GM21723 (cell line): Measurements from ENCODE around the gene NKX1-1.
"Not testable (repeated sequence)": the region's sequence is repeated elsewhere in the genome, so short reads cannot be mapped to it uniquely, and the experiment has no call there.

Source experiments
- ATAC-seq: cut with Tn5 transposase; IDR thresholded peaks from one replicate; pipeline ENCODE4 v1.9.1; 2021; ENCODE audit warnings: mild to moderate bottlenecking, moderate library complexity; ENCODE audit not compliant: unreplicated experiment

Gene NKX1-1

GRCh38 chr4:1393866-1394265 lies 12.4 kb downstream of the NKX1-1 start:
- no peak for ATAC-seq

DNA sequence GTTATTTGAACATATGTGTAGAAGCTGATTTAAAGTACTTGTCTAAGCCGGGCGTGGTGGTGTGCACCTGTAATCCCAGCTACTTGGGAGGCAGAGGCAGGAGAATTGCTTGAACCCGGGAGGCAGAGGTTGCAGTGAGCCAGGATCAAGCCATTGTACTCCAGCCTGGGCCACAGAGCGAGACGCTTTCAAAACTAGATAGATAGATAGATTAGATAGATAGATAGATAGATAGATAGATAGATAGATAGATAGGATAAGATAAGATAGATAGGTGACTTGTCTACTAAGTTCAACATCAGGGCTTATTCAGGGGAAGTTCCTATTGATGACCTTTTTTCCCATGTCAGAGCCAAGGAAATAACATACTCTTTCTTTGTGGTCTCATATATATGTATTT lies 12.9 kb downstream of the NKX1-1 start:
- not testable (repeated sequence) for ATAC-seq

GRCh38 chr4:1385373-1386340 lies 20.6 kb downstream of the NKX1-1 start:
- no peak for ATAC-seq

- ATAC-seq = no peak
These were observed 21.4 kb downstream of the NKX1-1 start for GRCh38 chr4:1384675-1385372.

DNA sequence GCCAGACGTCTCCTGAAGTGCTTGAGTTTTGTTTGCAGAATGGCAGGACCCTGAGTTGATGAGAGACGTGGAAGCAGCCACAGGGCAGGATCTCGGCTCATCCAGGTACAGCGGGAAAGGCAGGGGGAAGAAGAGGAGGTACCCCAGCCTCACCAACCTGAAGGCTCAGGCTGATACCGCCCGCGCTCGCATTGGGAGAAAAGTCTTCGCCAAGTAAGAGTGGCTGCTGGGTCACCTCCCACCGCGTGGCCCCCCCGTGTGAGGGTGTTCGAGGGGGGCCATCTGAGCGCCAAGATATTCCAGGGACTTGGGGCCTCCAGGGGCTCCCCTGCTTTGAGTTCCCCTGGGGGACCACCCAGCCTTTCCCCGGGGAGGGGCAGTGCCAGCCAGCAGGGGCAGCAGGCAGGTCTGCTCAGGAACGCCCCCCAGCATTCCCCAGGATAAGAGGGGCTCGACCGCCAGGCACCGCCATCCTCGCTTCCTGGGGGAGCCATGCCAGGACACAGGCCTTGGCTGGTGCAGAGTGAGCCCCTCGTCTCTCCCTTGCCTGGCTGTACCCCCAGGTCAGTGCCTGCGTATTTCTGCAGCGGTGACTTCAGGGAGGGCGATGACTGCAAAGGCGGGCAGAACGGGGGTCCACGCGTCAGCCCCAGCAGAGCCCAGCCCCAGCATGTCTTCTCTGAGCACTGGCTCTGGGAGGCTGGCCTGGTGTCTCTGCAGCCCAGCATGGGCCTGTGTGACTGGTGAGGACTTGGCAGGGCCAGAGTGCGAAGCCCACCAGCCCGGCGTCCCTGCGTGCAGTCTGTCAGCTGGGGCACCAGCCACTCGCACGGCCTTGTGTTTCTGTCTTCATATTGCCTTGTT lies 22.3 kb downstream of the NKX1-1 start:
- no peak for ATAC-seq

DNA sequence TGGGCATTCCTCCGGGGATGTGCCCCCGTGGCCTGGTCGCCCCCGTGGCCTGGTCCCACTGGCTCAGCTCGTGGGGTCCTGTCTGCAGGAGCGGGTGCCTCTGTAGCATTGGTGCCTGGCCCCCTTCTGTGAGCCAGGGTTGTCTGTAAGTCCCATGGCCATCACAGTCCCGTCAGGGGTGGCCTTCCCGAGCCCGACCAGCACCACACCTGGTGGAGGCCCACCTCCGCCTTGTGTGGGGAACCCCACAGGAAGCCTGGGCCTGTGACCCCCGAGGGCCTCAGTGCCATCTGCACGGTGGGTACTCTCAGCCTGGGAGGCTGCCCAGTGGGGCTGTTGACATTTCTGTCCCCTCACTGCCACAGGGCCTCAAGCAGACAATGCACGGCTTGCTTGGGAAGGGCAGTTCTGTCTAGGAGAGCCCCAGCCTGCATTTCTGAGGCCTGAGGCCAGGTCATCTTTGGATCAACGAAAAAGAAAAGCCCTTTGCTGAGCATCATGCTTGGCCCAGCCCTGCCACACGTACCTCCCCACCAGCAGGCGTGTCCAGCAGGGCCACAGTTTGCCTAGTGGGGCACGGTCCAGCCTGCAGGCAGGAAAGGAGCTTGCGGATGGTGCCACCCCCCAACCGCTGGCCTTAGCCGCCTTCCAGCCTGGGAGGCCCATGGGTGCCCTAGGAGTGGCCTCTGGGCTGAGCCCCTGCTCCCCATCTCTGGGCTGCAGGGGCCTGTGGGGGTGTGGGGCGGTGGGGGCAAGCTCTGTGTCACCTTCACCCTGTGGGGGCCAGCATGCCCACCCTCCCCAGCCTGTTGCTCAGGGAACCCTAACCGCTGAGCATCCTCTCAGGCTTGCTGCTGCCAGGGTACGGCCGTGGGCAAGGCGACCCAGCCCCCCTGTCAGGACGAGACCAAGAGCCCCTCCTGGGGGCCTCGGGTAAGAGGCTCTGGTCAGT lies 23.2 kb downstream of the NKX1-1 start:
- ATAC-seq = no peak

DNA sequence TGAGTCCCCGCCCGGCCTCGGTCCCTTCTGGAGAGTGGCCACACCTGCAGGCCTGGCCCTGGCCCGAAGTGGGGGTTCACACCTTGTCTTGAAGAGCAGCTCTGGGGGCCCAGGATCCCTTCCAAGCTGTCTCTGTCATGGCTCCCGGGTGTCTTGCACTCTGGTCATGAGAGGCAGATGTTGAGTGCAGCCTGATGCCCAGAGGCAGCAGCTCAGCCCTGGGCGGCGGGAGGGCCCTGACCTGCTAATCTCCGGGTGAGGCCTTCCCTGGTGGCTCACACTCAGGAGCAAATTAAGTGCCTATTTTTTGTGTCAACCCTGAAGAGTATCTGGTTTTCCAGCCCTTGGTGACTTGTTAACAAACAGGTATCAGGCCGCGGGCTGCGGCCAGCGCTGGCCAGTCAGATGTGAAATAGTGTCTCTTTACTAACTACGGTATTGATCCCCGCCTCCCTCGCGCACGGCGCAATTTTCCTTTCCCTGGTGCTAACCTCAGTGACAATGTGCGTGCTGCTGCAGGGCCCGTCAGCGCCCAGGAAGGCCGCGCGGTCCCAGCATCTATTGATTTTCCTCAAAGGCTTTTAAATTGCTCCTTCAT lies 24.2 kb downstream of the NKX1-1 start:
- no peak for ATAC-seq

- ATAC-seq = no peak
These were observed 25.0 kb downstream of the NKX1-1 start for GRCh38 chr4:1381181-1381621.

DNA sequence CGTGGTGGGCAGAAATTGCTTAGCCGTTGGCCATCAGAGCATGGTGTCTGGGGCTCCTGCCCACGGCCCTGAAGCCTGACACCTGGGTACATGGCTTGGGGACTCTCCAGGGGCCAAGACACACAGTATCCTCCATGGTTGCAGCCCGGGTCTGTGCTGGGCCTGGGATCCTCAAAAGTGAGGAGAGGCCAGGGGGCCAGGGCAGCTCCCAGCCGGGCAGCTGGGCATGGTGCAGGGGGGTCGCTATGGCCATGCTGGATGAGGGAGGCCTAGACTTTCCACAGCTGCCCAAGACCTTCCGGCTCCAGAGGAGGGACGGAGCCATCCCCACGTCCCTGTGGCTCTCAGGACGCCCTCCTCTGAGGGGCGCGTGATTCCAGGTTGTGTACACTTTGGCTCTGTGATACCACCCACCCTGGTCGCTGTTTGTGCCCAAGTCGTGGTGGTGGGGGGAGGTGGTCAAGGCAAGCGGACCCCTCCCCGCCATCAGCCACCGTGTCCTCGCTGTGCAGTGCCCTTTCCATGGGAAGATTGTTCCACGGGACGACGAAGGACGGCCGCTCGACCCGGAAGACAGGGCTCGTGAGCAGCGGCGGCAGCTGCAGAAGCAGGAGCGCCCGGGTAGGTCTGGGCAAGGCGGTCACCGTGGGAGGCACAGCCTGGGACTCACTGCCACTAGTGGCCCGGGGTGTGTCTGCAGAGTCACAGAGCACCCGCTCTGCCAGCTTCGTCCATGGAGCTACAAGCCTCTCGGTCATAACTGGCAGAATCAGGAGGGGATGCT lies 25.7 kb downstream of the NKX1-1 start:
- no peak for ATAC-seq

GRCh38 chr4:1379801-1380331 lies 26.4 kb downstream of the NKX1-1 start:
- no peak for ATAC-seq

DNA sequence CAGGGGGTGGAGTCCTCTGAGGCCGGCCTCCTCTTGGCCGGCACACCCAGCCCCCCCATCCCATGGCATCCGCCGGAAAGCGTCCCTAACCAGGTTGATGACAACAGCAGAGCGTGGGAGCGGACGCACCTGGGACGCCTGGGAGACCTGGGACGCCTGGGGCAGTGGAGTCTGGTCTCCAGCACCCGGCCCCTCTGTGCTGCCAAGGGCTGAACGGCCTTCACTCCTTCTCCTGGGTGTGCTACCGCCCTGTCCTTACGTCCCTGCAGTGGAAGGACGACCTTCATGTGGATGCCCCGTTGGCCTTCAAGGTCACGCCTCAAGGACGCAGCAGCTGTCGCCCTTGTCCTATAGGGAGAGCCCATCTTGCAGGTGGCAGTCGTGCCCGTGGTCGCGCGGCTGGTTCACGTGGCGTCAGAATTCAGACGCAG lies 26.9 kb downstream of the NKX1-1 start:
- ATAC-seq = no peak

DNA sequence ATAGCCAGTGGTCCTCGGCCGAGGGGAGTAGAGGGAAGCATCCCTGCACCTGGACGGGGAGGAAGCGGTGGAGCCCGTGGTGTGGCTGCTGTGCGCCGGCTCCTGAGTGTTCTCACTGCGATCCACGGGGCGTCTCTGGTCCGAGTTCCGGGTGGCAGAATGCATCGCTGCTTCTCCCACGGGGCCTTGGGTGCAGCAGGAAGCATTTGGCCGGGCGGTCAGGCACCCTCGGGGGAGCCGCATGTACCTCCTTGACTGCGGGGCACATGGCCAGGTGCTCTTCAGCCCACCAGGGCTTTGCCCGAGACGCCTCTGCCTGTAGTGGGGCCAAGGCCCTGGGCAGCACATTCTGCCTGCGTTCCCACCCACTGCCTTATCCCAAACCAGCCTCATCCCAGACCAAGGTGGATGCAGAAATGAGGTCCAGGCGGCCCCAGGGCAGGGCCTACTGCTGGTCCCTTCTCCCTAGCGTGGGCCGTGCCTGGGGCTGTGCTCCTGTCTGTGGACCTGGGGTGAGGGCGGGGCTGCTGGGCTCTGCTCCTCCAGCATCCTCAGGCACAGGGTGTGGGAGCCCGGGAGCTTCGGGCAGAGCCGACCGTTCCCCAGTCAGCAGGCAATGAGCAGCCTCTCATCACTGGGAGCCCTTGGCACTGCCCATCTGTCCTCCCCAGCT lies 27.5 kb downstream of the NKX1-1 start:
- no peak for ATAC-seq

DNA sequence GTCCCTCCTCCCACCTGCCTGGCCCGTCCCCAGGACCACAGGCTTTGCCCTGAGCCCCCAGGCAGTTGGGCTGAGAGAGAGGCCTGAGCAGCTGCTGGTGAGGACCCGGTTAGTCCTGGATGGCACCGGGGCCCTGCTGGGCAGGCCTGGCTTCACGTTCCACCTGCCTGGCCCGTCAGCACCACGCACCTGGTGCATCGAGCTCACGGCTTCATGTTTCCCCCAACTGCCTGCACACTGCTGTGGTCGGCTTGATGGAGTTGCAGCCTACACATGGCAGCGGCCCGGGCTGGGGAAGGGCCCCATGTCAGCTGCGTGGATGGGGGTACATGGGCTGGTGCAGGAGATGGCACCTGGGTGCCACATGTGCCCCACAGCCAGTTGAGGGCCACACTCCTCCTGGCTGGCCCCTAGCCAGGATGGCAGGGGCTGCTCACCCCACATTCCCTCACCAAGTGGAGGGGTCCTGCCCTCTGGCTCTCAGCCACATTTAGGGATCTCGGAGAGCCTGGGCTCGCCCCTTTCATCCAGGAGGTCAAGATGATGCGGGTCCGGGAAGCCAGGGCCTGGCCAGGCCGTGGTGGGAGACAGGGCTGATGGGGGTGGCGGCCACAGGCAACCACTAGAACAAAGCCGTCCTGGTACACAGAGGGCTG lies 28.5 kb downstream of the NKX1-1 start:
- ATAC-seq = no peak

- ATAC-seq = no peak
These were observed 29.2 kb downstream of the NKX1-1 start for GRCh38 chr4:1376841-1377605.

DNA sequence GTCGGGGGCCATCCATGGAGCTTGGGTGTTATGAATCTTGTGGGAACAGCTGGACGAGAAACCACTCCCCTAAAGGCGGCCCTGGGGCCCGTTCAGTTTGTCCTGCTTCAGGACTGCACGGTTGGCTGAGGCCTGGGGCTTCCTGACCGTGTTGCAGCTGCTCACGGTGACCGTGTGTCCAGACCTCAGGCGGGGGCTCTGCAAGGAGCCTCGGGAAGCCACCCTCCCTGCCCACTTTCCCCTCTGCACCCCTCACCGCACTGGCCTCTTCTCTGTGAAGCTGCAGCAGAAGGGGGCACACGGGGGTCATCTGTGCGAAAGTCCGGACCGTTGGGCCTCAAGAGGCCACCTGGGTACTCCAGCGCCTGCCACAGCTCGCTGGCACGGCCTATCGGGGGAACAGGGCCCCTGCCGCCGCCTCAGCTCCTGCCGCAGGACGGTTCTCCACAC lies 29.8 kb downstream of the NKX1-1 start:
- no peak for ATAC-seq

GRCh38 chr4:1375761-1376322 lies 30.4 kb downstream of the NKX1-1 start:
- no peak for ATAC-seq
